HL-60 (cell line): ENCODE results near the gene TSHZ3.

Experiments
- GABPA ChIP-seq: IDR thresholded peaks from 2 replicates; pipeline ENCODE4 v1.6.1; 2012; ENCODE audit warnings: low read depth
- POLR2AphosphoS5 ChIP-seq: IDR thresholded peaks from 2 replicates; pipeline ENCODE4 v1.6.1; 2012; ENCODE audit warnings: low read depth
- REST ChIP-seq: IDR thresholded peaks from 2 replicates; pipeline ENCODE4 v1.6.1; 2012; ENCODE audit warnings: low read depth; ENCODE audit not compliant: insufficient replicate concordance
- SPI1 ChIP-seq: IDR thresholded peaks from 2 replicates; pipeline ENCODE4 v1.6.1; 2012; ENCODE audit warnings: low read depth, mild to moderate bottlenecking, borderline replicate concordance
- TF ChIP-seq, protein P1 (sequence below): IDR thresholded peaks from one replicate; pipeline ENCODE4 v1.5.1; 2011; ENCODE audit warnings: low read length, control low read depth, inconsistent platforms; ENCODE audit not compliant: insufficient read depth

DNA sequence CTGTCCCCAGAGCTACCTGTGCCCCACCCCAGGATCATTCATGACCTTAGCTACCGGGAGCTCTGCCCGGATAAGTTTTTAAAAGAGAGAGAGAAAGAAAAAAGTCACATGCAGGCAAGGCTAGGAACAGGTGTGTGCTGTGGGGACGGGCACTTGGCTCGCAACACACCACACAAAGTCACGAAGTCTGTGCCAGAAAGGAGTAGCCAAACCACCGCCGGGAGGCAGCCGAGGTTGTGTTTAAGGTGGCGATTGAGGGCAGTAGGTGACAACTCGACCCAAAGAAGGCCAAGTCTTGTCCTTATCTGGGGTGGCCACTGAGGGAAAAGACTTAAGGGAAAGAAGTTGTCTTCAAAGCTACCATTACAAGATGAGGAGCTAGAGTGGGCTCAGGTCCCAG lies 4.6 kb upstream of the TSHZ3 start:
- TF ChIP-seq, protein P1, sequence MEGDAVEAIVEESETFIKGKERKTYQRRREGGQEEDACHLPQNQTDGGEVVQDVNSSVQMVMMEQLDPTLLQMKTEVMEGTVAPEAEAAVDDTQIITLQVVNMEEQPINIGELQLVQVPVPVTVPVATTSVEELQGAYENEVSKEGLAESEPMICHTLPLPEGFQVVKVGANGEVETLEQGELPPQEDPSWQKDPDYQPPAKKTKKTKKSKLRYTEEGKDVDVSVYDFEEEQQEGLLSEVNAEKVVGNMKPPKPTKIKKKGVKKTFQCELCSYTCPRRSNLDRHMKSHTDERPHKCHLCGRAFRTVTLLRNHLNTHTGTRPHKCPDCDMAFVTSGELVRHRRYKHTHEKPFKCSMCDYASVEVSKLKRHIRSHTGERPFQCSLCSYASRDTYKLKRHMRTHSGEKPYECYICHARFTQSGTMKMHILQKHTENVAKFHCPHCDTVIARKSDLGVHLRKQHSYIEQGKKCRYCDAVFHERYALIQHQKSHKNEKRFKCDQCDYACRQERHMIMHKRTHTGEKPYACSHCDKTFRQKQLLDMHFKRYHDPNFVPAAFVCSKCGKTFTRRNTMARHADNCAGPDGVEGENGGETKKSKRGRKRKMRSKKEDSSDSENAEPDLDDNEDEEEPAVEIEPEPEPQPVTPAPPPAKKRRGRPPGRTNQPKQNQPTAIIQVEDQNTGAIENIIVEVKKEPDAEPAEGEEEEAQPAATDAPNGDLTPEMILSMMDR = no peak
- no peak for TF ChIP-seq POLR2AphosphoS5
- TF ChIP-seq REST = no peak
- TF ChIP-seq SPI1 = no peak
- no peak for TF ChIP-seq GABPA
